K562 (cell line): ENCODE results near the gene BCL6B. TPM values are rescaled to one million over a fixed set of nuclear protein-coding genes. Genes with fewer than 3 reads are reported as not detected.

Source experiments
- HDGF ChIP-seq: fragments of 450-650 bp; IDR thresholded peaks from 2 replicates; pipeline ENCODE4 v1.6.1; 2016
- HSF4 ChIP-seq: fragments of 250-450 bp; sonication (Bioruptor Pico); IDR thresholded peaks from 2 replicates; pipeline ENCODE4 v2.1.2; 2022; ENCODE audit warnings: mild to moderate bottlenecking, moderate library complexity, borderline replicate concordance
- KLF6 ChIP-seq: fragments of 250-450 bp; sonication (Bioruptor Pico); IDR thresholded peaks from 2 replicates; pipeline ENCODE4 v1.4.0; 2020; ENCODE audit warnings: mild to moderate bottlenecking, moderate library complexity, borderline replicate concordance
- MLLT1 ChIP-seq, 2 experiments: fragments of 450-650 bp; IDR thresholded peaks; 2 replicates each; pipeline ENCODE4 v1.6.1; 2016
- MNT ChIP-seq, 2 experiments: fragments of 450-650 bp; conservative IDR thresholded peaks; 2 replicates each; pipeline ENCODE4 v1.6.1; 2017; ENCODE audit warnings: mild to moderate bottlenecking in 2 of 2, moderate library complexity in 2 of 2
- RERE ChIP-seq: sonication (generic); formaldehyde crosslinking; IDR thresholded peaks from 2 replicates; pipeline ENCODE4 v1.8.0; 2023; ENCODE audit warnings: missing genetic modification reagents, mild to moderate bottlenecking, borderline replicate concordance
- SMAD4 ChIP-seq: fragments of 250-450 bp; sonication (Bioruptor Pico); conservative IDR thresholded peaks from 2 replicates; pipeline ENCODE4 v1.8.0; 2021; ENCODE audit warnings: inconsistent platforms, mild to moderate bottlenecking, moderate library complexity
- ZBTB11 ChIP-seq, 3 experiments: fragments of 200-800 bp in 1 of 3; fragments of 250-450 bp in 1 of 3; fragments of 450-650 bp in 1 of 3; sonication (Bioruptor Pico) in 1 of 3; sonication (Bioruptor generic) in 1 of 3; formaldehyde crosslinking in 1 of 3; IDR thresholded peaks; 2 replicates each; pipeline versions ENCODE4 v1.6.1 to v1.8.0; 2016 to 2022; ENCODE audit warnings: mild to moderate bottlenecking in 2 of 3, missing genetic modification characterization in 2 of 3, missing compliant biosample characterization in 1 of 3, moderate library complexity in 1 of 3
- ZBTB17 ChIP-seq: fragments of 450-650 bp; formaldehyde crosslinking; IDR thresholded peaks from 2 replicates; pipeline ENCODE4 v1.4.0; 2020; ENCODE audit warnings: mild to moderate bottlenecking
- ZNF140 ChIP-seq: fragments of 250-450 bp; sonication (Bioruptor Pico); IDR thresholded peaks from 2 replicates; pipeline ENCODE4 v1.8.0; 2021; ENCODE audit warnings: moderate library complexity, mild to moderate bottlenecking, inconsistent platforms
- ZNF431 ChIP-seq: sonication (generic); formaldehyde crosslinking; IDR thresholded peaks from 2 replicates; pipeline ENCODE4 v1.8.0; 2022; ENCODE audit warnings: mild to moderate bottlenecking, missing genetic modification reagents
- ZNF740 ChIP-seq, 3 experiments: fragments of 200-800 bp in 1 of 3; sonication (Bioruptor generic) in 1 of 3; sonication (generic) in 1 of 3; formaldehyde crosslinking in 1 of 3; IDR thresholded peaks; 2 replicates each; pipeline versions ENCODE4 v1.6.1 to v1.8.0; 2016 to 2022; ENCODE audit warnings: mild to moderate bottlenecking in 2 of 3, missing compliant biosample characterization in 2 of 3, missing genetic modification characterization in 2 of 3, missing genetic modification reagents in 1 of 3
- polyA plus RNA-seq, 8 experiments: library from polyadenylated mRNA; depleted of rRNA in 4 of 8; stranded (reverse) in 5 of 8; unstranded in 3 of 8; fragments of >200 nt; fragmentation: Nextera tagmentation in 2 of 8; fragmentation: Illumina TruSeq in 1 of 8; extraction: Ambion mirVana in 2 of 8; extraction: Trizol in 1 of 8; gene quantifications; 2 replicates each; pipeline versions ENCODE4 v1.2.1 to v1.2.3, GENCODE V29; 2011 to 2014; ENCODE audit warnings: inconsistent platforms in 1 of 8, missing spikeins in 1 of 8
- total RNA-seq, 7 experiments: library from RNA; depleted of rRNA in 6 of 7; stranded (reverse); fragments of >200 nt in 6 of 7; fragmentation: Illumina TruSeq in 2 of 7; extraction: Trizol in 2 of 7; gene quantifications; 2 replicates each; pipeline versions ENCODE4 v1.2.1 to v1.2.3, GENCODE V29; 2011 to 2021; ENCODE audit warnings: low replicate concordance in 1 of 7

The BCL6B gene
- total and polyA plus RNA-seq, 9 of the 15 experiments (the other 6 are each of a cell fraction or from before 2014, with no cell fraction given): 0.89 to 5.0 (median 3.6) TPM

GRCh38 chr17:6994118-6994598, 28.7 kb upstream of the BCL6B start (continued):
- TF ChIP-seq MLLT1 (IDR thresholded peaks at IDR 0.05) (no peak), ZBTB17 (peak; percentile 80), ZNF431 (CRISPR knock-in tag) (no peak), ZBTB11 (CRISPR knock-in tag; IDR thresholded peaks at IDR 0.05) (0 out of 6 replicates have a peak, but pooled peaks of 1 of the 3 experiments have one; percentile 10), KLF6 (CRISPR knock-in tag) (no peak), SMAD4 (CRISPR knock-in tag) (peak; percentile 56; the same call in 1 of the 2 replicates), RERE (no peak), HDGF (0 out of 2 replicates have a peak, but pooled peaks have one; percentile 24), ZNF740 (CRISPR knock-in tag; IDR thresholded peaks at IDR 0.05) (no peak), ZNF740 (tag; IDR thresholded peaks at IDR 0.05) (peak in 1 of 2 experiments; percentile 58; a peak in 1 of 4 replicates), MNT (conservative IDR thresholded peaks at IDR 0.05) (peak; percentile 42 to 56; a peak in 3 of 4 replicates), HSF4 (CRISPR knock-in tag) (peak; percentile 68; the same call in 1 of the 2 replicates), ZNF140 (CRISPR knock-in tag) (no peak)
